CD4-positive, alpha-beta T cell treated with Interleukin-12 subunit alpha and Interleukin-12 subunit beta, for 1 hour (primary cell): Measurements from ENCODE around the gene KCTD17.
A peak's percentile ranks its signal among the peaks of the same experiment; 100 is the strongest.

Source experiments
- DNase-seq: peaks from one replicate; pipeline ENCODE4 v3.0.0-alpha.2; 2020

Gene KCTD17

GRCh38 chr22:37051391-37052385 lies at the start of gene KCTD17:
Gene KCTD17 (plus strand): TSS chr22:37051742. CDS start chr22:37051761, 19 bp downstream.
- DNase-seq, result peak; percentile 79

GRCh38 chr22:37001826-37002225 lies 49.7 kb upstream of the KCTD17 start:
- no peak for DNase-seq

GRCh38 chr22:37002633-37003032 lies 48.9 kb upstream of the KCTD17 start:
- DNase-seq, result no peak

GRCh38 chr22:37007651-37008050 lies 43.9 kb upstream of the KCTD17 start:
- no peak for DNase-seq

- DNase-seq, result no peak
Observed at GRCh38 chr22:37008365-37008764, 43.2 kb upstream of the KCTD17 start.

- DNase-seq, result no peak
Observed at GRCh38 chr22:37009490-37009889, 42.1 kb upstream of the KCTD17 start.

- no peak for DNase-seq
Observed at GRCh38 chr22:37010174-37010573, 41.4 kb upstream of the KCTD17 start.

- no peak for DNase-seq
Observed at GRCh38 chr22:37010976-37011375, 40.6 kb upstream of the KCTD17 start.

GRCh38 chr22:37011472-37011871 lies 40.1 kb upstream of the KCTD17 start:
- DNase-seq, result no peak

GRCh38 chr22:37012262-37012904 lies 39.2 kb upstream of the KCTD17 start:
- no peak for DNase-seq

GRCh38 chr22:37012956-37013355 lies 38.6 kb upstream of the KCTD17 start:
- no peak for DNase-seq

GRCh38 chr22:37014415-37014806 lies 37.1 kb upstream of the KCTD17 start:
- DNase-seq, result no peak

- DNase-seq, result no peak
Observed at GRCh38 chr22:37014835-37015586, 36.5 kb upstream of the KCTD17 start.

- DNase-seq, result no peak
Observed at GRCh38 chr22:37015587-37015878, 36.0 kb upstream of the KCTD17 start.

GRCh38 chr22:37016134-37016910 lies 35.2 kb upstream of the KCTD17 start:
- DNase-seq, result no peak

- DNase-seq, result no peak
Observed at GRCh38 chr22:37017356-37017755, 34.2 kb upstream of the KCTD17 start.

- DNase-seq, result no peak
Observed at GRCh38 chr22:37018086-37018814, 33.3 kb upstream of the KCTD17 start.

- no peak for DNase-seq
Observed at GRCh38 chr22:37018815-37019308, 32.7 kb upstream of the KCTD17 start.

- peak; percentile 42 for DNase-seq
Observed at GRCh38 chr22:37019309-37020191, 32.0 kb upstream of the KCTD17 start, which contains the start of the genes MPST and TST. Gene MPST (plus strand): TSS chr22:37019742. CDS start chr22:37019837, 95 bp downstream. Gene TST (minus strand): TSS chr22:37019447. CDS start chr22:37018732, 715 bp downstream.

GRCh38 chr22:37020192-37020479 lies 31.4 kb upstream of the KCTD17 start:
- DNase-seq, result no peak

- DNase-seq, result no peak
Observed at GRCh38 chr22:37021041-37021440, 30.5 kb upstream of the KCTD17 start.
